ENCODE results near the gene TRDN.

DNA sequence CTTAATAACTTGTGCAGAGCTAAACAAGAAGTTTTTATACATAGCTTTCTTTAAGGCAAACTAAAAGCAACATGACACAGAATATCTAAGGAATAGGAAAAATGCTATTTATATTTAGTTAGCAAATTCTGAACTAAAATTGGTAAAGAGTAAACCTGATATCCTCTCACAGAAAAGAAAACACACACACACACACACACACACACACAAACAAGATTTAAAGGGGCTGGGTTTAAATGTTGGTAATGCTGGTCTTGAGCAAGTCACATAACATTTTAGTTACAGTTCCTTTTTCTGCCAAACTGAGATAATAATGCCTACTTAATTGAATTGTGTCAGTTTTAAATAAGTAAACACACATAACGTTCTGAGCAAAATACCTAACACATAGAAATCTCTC lies 1.6 kb downstream of the TRDN start:
- TF ChIP-seq CTCF (IDR thresholded peaks at IDR 0.05; ENCODE audit: low read depth, low read length, poor library complexity, severe bottlenecking) (no peak), EZH2phosphoT487 (IDR thresholded peaks at IDR 0.05; ENCODE audit: borderline replicate concordance, low read length) (no peak)

Data from DOHH2 (cell line).